Measurements from ENCODE around the gene EIF3L.

GRCh38 chr22:37904572-37905533 is 55.6 kb downstream of the EIF3L start:
- TF ChIP-seq CTCF (IDR thresholded peaks at IDR 0.05; ENCODE audit: poor library complexity, severe bottlenecking) (no peak), POLR2AphosphoS5 (IDR thresholded peaks at IDR 0.05) (no peak), EZH2 (IDR thresholded peaks at IDR 0.05; ENCODE audit: borderline replicate concordance, insufficient read depth, low read length, poor library complexity, severe bottlenecking) (no peak), SMC3 (conservative IDR thresholded peaks at IDR 0.05; ENCODE audit: poor library complexity) (no peak), RAD21 (conservative IDR thresholded peaks at IDR 0.05) (no peak), MXI1 (conservative IDR thresholded peaks at IDR 0.05; ENCODE audit: poor library complexity, severe bottlenecking) (no peak), EP300 (conservative IDR thresholded peaks at IDR 0.05; ENCODE audit: poor library complexity, severe bottlenecking) (no peak), TAF1 (IDR thresholded peaks at IDR 0.05; ENCODE audit: low read depth) (no peak), REST (IDR thresholded peaks at IDR 0.05; ENCODE audit: borderline replicate concordance) (no peak)
